Measurements from ENCODE around the gene MRPS33.

Gene MRPS33

DNA sequence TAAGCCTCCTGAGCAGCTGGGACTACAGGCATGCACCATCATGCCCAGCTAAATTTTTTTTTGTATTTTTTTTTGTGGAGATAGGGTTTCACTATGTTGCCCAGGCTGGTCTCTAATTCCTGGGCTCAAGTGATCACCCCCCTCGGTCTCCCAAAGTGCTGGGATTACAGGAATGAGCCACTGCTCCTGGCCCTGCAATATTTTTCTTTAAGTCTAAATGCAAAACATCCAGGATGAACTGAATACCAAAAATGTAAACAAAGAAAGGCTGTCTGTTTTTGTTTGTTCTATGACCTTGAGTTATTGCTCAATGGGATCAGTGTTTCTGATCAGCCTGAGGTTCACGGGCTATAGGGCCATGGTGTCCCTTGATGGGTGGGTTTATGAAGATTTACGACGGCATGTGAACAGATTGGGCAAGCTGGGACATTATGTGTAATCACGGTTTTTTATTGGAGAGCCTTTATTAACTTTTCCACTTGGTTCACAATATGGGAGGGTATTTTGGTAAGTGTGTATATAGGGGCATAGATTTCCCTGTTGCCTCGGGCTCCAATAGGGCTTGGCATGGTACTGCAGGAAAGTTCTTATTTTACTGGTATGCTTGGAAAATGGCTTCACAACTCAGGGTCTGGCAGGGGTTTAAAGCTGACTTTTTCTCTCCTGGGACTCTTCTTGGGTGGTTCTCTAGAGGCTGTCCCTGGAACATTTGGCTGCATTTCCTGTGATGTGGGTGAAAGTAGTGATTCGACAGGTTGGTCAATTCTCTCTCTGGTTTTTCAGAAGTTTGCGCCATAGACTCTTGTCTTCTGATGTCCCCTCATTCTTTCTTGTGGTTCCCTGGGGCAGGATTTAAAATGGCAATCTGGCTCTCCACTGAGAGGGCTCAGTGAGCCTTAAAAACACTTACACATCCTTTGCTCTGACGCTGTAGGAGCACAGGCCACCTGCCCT is 41.6 kb downstream of the MRPS33 start:
- Histone ChIP-seq H3K9me3 (ENCODE audit: control insufficient read depth, insufficient read depth, low read length) (no peaks in the 10 kb centered on the region), H3K4me3 (ENCODE audit: low read length) (no peak overlapping the region), H3K4me1 (ENCODE audit: control insufficient read depth, low read length) (no peaks in the 10 kb centered on the region), H3F3A (ENCODE audit: control insufficient read depth, insufficient read depth) (no peaks in the 10 kb centered on the region), H3K27me3 (ENCODE audit: control insufficient read depth, low read length) (peaks cover 21% of the 10 kb centered on the region), H3K9me2 (replicated peaks; ENCODE audit: control insufficient read depth, low read length) (no peaks in the 10 kb centered on the region), H3K4me2 (ENCODE audit: low read length) (no peak overlapping the region), H4K20me1 (ENCODE audit: control insufficient read depth, insufficient read depth, low read depth, low read length) (no peaks in the 10 kb centered on the region; the same call in 1 of the 2 replicates), H3K27ac (ENCODE audit: low read depth, low read length) (no peak overlapping the region), H3K79me2 (ENCODE audit: control insufficient read depth, low read length) (no peaks in the 10 kb centered on the region), H3K36me3 (ENCODE audit: control insufficient read depth, low read length) (no peaks in the 10 kb centered on the region)
- no peak for TF ChIP-seq EZH2phosphoT487 (IDR thresholded peaks at IDR 0.05; ENCODE audit: borderline replicate concordance, low read length)
- TF ChIP-seq, protein P1, sequence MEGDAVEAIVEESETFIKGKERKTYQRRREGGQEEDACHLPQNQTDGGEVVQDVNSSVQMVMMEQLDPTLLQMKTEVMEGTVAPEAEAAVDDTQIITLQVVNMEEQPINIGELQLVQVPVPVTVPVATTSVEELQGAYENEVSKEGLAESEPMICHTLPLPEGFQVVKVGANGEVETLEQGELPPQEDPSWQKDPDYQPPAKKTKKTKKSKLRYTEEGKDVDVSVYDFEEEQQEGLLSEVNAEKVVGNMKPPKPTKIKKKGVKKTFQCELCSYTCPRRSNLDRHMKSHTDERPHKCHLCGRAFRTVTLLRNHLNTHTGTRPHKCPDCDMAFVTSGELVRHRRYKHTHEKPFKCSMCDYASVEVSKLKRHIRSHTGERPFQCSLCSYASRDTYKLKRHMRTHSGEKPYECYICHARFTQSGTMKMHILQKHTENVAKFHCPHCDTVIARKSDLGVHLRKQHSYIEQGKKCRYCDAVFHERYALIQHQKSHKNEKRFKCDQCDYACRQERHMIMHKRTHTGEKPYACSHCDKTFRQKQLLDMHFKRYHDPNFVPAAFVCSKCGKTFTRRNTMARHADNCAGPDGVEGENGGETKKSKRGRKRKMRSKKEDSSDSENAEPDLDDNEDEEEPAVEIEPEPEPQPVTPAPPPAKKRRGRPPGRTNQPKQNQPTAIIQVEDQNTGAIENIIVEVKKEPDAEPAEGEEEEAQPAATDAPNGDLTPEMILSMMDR (IDR thresholded peaks at IDR 0.05; ENCODE audit: low read depth, low read length, poor library complexity, severe bottlenecking) = no peak

DNA sequence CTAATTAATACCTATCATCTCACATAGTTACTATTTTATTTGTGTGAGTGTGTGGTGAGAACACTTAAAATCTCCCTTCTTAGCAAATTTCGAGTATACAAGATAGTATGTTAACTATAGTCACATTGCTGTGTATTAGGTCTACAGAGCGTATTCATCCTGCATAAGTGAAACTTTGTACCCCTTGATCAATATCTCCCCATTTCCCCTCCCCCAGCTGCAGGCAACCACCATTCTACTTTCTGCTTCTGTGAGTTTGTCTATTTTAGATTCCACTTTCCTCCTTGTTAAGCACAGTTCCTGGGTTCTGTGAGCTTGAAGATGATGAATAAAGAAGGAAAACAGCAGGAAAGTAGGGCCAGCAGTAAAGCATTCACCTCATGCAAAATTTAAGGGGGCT is 42.4 kb downstream of the MRPS33 start:
- H3K27me3 ChIP-seq (ENCODE audit: control insufficient read depth, low read length) = peaks cover 19% of the 10 kb centered on the region
- H3K4me3 ChIP-seq (ENCODE audit: low read length) = no peak overlapping the region
- H4K20me1 ChIP-seq (ENCODE audit: control insufficient read depth, insufficient read depth, low read depth, low read length) = no peaks in the 10 kb centered on the region; the same call in 1 of the 2 replicates
- no peaks in the 10 kb centered on the region for H3K4me1 ChIP-seq (ENCODE audit: control insufficient read depth, low read length)
- no peaks in the 10 kb centered on the region for H3K9me3 ChIP-seq (ENCODE audit: control insufficient read depth, insufficient read depth, low read length)
- H3K36me3 ChIP-seq (ENCODE audit: control insufficient read depth, low read length) = no peaks in the 10 kb centered on the region
- no peaks in the 10 kb centered on the region for H3K9me2 ChIP-seq (replicated peaks; ENCODE audit: control insufficient read depth, low read length)
- no peaks in the 10 kb centered on the region for H3K79me2 ChIP-seq (ENCODE audit: control insufficient read depth, low read length)
- no peak for TF ChIP-seq EZH2phosphoT487 (IDR thresholded peaks at IDR 0.05; ENCODE audit: borderline replicate concordance, low read length)
- TF ChIP-seq, protein P1 (IDR thresholded peaks at IDR 0.05; ENCODE audit: low read depth, low read length, poor library complexity, severe bottlenecking) = no peak
- H3K4me2 ChIP-seq (ENCODE audit: low read length) = no peak overlapping the region
- H3K27ac ChIP-seq (ENCODE audit: low read depth, low read length) = no peak overlapping the region
- H3F3A ChIP-seq (ENCODE audit: control insufficient read depth, insufficient read depth) = no peaks in the 10 kb centered on the region

DNA sequence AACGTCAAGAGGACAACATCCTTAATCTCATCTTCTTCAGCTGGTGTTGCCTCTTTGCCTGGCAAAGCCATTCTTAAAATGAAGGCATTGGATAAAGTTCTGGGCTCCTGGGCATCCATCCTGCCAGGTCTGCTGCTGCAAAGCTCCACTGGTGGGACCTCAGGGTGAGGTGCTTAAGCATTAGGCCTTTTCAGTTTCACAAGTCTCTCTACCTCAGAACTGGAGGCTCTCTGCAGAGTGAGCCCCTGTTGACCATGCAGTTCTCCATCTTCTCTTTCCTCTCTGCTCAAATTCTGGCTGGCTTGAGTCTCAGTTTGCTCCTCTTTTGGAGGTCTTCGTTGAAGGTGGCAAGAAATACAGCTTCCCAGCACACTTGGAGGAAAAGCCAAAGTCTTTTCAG is 47.3 kb downstream of the MRPS33 start:
- TF ChIP-seq, protein P1 (IDR thresholded peaks at IDR 0.05; ENCODE audit: low read depth, low read length, poor library complexity, severe bottlenecking) = no peak
- no peak for TF ChIP-seq EZH2phosphoT487 (IDR thresholded peaks at IDR 0.05; ENCODE audit: borderline replicate concordance, low read length)
- no peaks in the 10 kb centered on the region for H3F3A ChIP-seq (ENCODE audit: control insufficient read depth, insufficient read depth)
- H3K36me3 ChIP-seq (ENCODE audit: control insufficient read depth, low read length) = no peaks in the 10 kb centered on the region
- no peaks in the 10 kb centered on the region for H3K79me2 ChIP-seq (ENCODE audit: control insufficient read depth, low read length)
- H3K9me2 ChIP-seq (replicated peaks; ENCODE audit: control insufficient read depth, low read length) = no peaks in the 10 kb centered on the region
- no peak overlapping the region for H3K27ac ChIP-seq (ENCODE audit: low read depth, low read length)
- H3K27me3 ChIP-seq (ENCODE audit: control insufficient read depth, low read length) = peaks cover 8% of the 10 kb centered on the region; the same call in 1 of the 2 replicates
- H3K4me3 ChIP-seq (ENCODE audit: low read length) = no peak overlapping the region
- no peaks in the 10 kb centered on the region for H3K9me3 ChIP-seq (ENCODE audit: control insufficient read depth, insufficient read depth, low read length)
- H4K20me1 ChIP-seq (ENCODE audit: control insufficient read depth, insufficient read depth, low read depth, low read length) = no peaks in the 10 kb centered on the region
- H3K4me1 ChIP-seq (ENCODE audit: control insufficient read depth, low read length) = no peaks in the 10 kb centered on the region
- H3K4me2 ChIP-seq (ENCODE audit: low read length) = no peak overlapping the region
